Cerebellar cortex (tissue), 1 donor: Measurements from ENCODE around the gene HP1BP3.
"Not testable (repeated sequence)": the region's sequence is repeated elsewhere in the genome, so short reads cannot be mapped to it uniquely, and the experiment has no call there.

Experiments used
- DNase-seq: peaks from one replicate; pipeline ENCODE4 v3.0.0-alpha.2; 2015; ENCODE audit warnings: low spot score

HP1BP3 gene

GRCh38 chr1:20787029-20787839 is at the start of gene HP1BP3:
Gene HP1BP3 (minus strand): TSS chr1:20787307. CDS start chr1:20780440, 6,867 bp downstream.
- peak; percentile 73 for DNase-seq

- DNase-seq, result no peak
Measured at GRCh38 chr1:20836230-20836629, 49.1 kb upstream of the HP1BP3 start.

GRCh38 chr1:20834780-20835179 is 47.7 kb upstream of the HP1BP3 start:
- no peak for DNase-seq

- DNase-seq, result no peak
Measured at GRCh38 chr1:20834192-20834591, 47.1 kb upstream of the HP1BP3 start.

- no peak for DNase-seq
Measured at GRCh38 chr1:20830378-20830777, 43.3 kb upstream of the HP1BP3 start.

- DNase-seq, result no peak
Measured at GRCh38 chr1:20829946-20830345, 42.8 kb upstream of the HP1BP3 start.

GRCh38 chr1:20829531-20829930 is 42.4 kb upstream of the HP1BP3 start:
- no peak for DNase-seq

GRCh38 chr1:20823845-20824244 is 36.7 kb upstream of the HP1BP3 start:
- DNase-seq, result no peak

GRCh38 chr1:20821466-20821865 is 34.4 kb upstream of the HP1BP3 start:
- DNase-seq, result no peak

- no peak for DNase-seq
Measured at GRCh38 chr1:20819818-20820217, 32.7 kb upstream of the HP1BP3 start.

- no peak for DNase-seq
Measured at GRCh38 chr1:20814534-20814871, 27.4 kb upstream of the HP1BP3 start.

GRCh38 chr1:20811916-20812315 is 24.8 kb upstream of the HP1BP3 start:
- no peak for DNase-seq

GRCh38 chr1:20793236-20793635 is 6.1 kb upstream of the HP1BP3 start:
- no peak for DNase-seq

GRCh38 chr1:20792196-20792595 is 5.1 kb upstream of the HP1BP3 start:
- no peak for DNase-seq

- no peak for DNase-seq
Measured at GRCh38 chr1:20790785-20791184, 3.7 kb upstream of the HP1BP3 start.

- DNase-seq, result not testable (repeated sequence)
Measured at GRCh38 chr1:20789598-20789997, 2.5 kb upstream of the HP1BP3 start.

- no peak for DNase-seq
Measured at GRCh38 chr1:20787840-20788795, 1.0 kb upstream of the HP1BP3 start.

- DNase-seq, result peak; percentile 93
Measured at GRCh38 chr1:20786253-20787028, 666 bp downstream of the HP1BP3 start.

GRCh38 chr1:20785907-20786252 is 1.2 kb downstream of the HP1BP3 start:
- no peak for DNase-seq

GRCh38 chr1:20775700-20776099 is 11.4 kb downstream of the HP1BP3 start:
- DNase-seq, result no peak

GRCh38 chr1:20771780-20772179 is 15.3 kb downstream of the HP1BP3 start:
- DNase-seq, result no peak
